ENCODE measurements around the gene NLRP14. TPM values are rescaled to one million over a fixed set of nuclear protein-coding genes. Genes with fewer than 3 reads are reported as not detected.

Gene NLRP14
- total RNA-seq (2014; rRNA removed; shearing (Covaris generic)) = 0.12 TPM in 1 of 2 replicates, not detected in the other

- peak; percentile 92 for DNase-seq (ENCODE audit: low read depth)
Observed at GRCh38 chr11:7020183-7020917, at the start of gene NLRP14, which contains the start of gene ZNF214. Gene NLRP14, plus strand, starts transcription at chr11:7020479. Its CDS starts 18,108 bp downstream, at chr11:7038587. Gene ZNF214, minus strand, starts transcription at chr11:7020346. Its CDS starts 17,511 bp downstream, at chr11:7002835.

- DNase-seq (ENCODE audit: low read depth) = peak; percentile 13
Observed at GRCh38 chr11:6979365-6979764, 40.9 kb upstream of the NLRP14 start.

GRCh38 chr11:6986487-6986886 lies 33.8 kb upstream of the NLRP14 start:
- no peak for DNase-seq (ENCODE audit: low read depth)

GRCh38 chr11:6988506-6988905 lies 31.8 kb upstream of the NLRP14 start:
- DNase-seq (ENCODE audit: low read depth) = no peak

- no peak for DNase-seq (ENCODE audit: low read depth)
Observed at GRCh38 chr11:6991227-6991626, 29.1 kb upstream of the NLRP14 start.

GRCh38 chr11:6992026-6992425 lies 28.3 kb upstream of the NLRP14 start:
- no peak for DNase-seq (ENCODE audit: low read depth)

GRCh38 chr11:6992457-6993417 lies 27.5 kb upstream of the NLRP14 start:
- peak; percentile 60 for DNase-seq (ENCODE audit: low read depth)

- DNase-seq (ENCODE audit: low read depth) = no peak
Observed at GRCh38 chr11:6995703-6996102, 24.6 kb upstream of the NLRP14 start.

GRCh38 chr11:7004482-7004881 lies 15.8 kb upstream of the NLRP14 start:
- DNase-seq (ENCODE audit: low read depth) = peak; percentile 48

- no peak for DNase-seq (ENCODE audit: low read depth)
Observed at GRCh38 chr11:7014118-7014517, 6.2 kb upstream of the NLRP14 start.

- no peak for DNase-seq (ENCODE audit: low read depth)
Observed at GRCh38 chr11:7016011-7016410, 4.3 kb upstream of the NLRP14 start.

GRCh38 chr11:7019500-7020182 lies 638 bp upstream of the NLRP14 start:
- DNase-seq (ENCODE audit: low read depth) = no peak

GRCh38 chr11:7021318-7021717 lies 1.0 kb downstream of the NLRP14 start:
- DNase-seq (ENCODE audit: low read depth) = no peak

- DNase-seq (ENCODE audit: low read depth) = no peak
Observed at GRCh38 chr11:7028141-7028540, 7.9 kb downstream of the NLRP14 start.

GRCh38 chr11:7030836-7031235 lies 10.6 kb downstream of the NLRP14 start:
- no peak for DNase-seq (ENCODE audit: low read depth)

GRCh38 chr11:7031471-7031871 lies 11.2 kb downstream of the NLRP14 start:
- DNase-seq (ENCODE audit: low read depth) = no peak

- DNase-seq (ENCODE audit: low read depth) = no peak
Observed at GRCh38 chr11:7032692-7033091, 12.4 kb downstream of the NLRP14 start.

- no peak for DNase-seq (ENCODE audit: low read depth)
Observed at GRCh38 chr11:7034019-7034418, 13.7 kb downstream of the NLRP14 start.

GRCh38 chr11:7046474-7047175 lies 26.3 kb downstream of the NLRP14 start:
- peak; percentile 3 for DNase-seq (ENCODE audit: low read depth)

GRCh38 chr11:7050191-7050590 lies 29.9 kb downstream of the NLRP14 start:
- DNase-seq (ENCODE audit: low read depth) = no peak

- DNase-seq (ENCODE audit: low read depth) = peak; percentile 4
Observed at GRCh38 chr11:7056828-7057513, 36.7 kb downstream of the NLRP14 start.
